ENCODE measurements around the gene IL17B. TPM values are rescaled to one million over a fixed set of nuclear protein-coding genes. Genes with fewer than 3 reads are reported as not detected.

IL17B gene
- total and polyA plus RNA-seq, 9 of the 15 experiments (the other 6 are each of a cell fraction or from before 2014, with no cell fraction given), result 0.28 to 2.6 (median 0.53) TPM; not detected in 2

GRCh38 chr5:149357370-149358293 is 21.5 kb downstream of the IL17B start, which contains the start of gene PCYOX1L (continued):
- no peak for TF ChIP-seq NFE2L1 (tag; IDR thresholded peaks at IDR 0.05; ENCODE audit: borderline replicate concordance, low read depth)
- no peak for TF ChIP-seq ZNF444 (CRISPR knock-in tag; IDR thresholded peaks at IDR 0.05)
- no peak for TF ChIP-seq SPI1 (IDR thresholded peaks at IDR 0.05; ENCODE audit: borderline replicate concordance, low read depth, low read length)
- TF ChIP-seq SREBF2 (CRISPR knock-in tag; IDR thresholded peaks at IDR 0.05), result no peak
- TF ChIP-seq NRF1 (conservative IDR thresholded peaks at IDR 0.05 in 1 of 2, IDR thresholded peaks at IDR 0.05 in 1 of 2), result peak; percentile 80 to 83
- no peak for TF ChIP-seq BCL6 (CRISPR knock-in tag; IDR thresholded peaks at IDR 0.05)
- no peak for TF ChIP-seq HNRNPLL (IDR thresholded peaks at IDR 0.05; ENCODE audit: low read depth, low read length, poor library complexity, severe bottlenecking)
- TF ChIP-seq ZHX1 (conservative IDR thresholded peaks at IDR 0.05; ENCODE audit: low read length), result no peak
- no peak for TF ChIP-seq ZNF384 (IDR thresholded peaks at IDR 0.05; ENCODE audit: low read depth, low read length)
- peak; percentile 78 for TF ChIP-seq EP400 (IDR thresholded peaks at IDR 0.05)
- TF ChIP-seq U2AF1 (optimal IDR thresholded peaks at IDR 0.05; ENCODE audit: low read depth, low read length), result no peak
- TF ChIP-seq TAF7 (tag; IDR thresholded peaks at IDR 0.05), result no peak
- no peak for TF ChIP-seq BRD9 (IDR thresholded peaks at IDR 0.05; ENCODE audit: low read depth, partially characterized antibody)
- no peak for TF ChIP-seq TAF15 (IDR thresholded peaks at IDR 0.05; ENCODE audit: low read depth, low read length)
- TF ChIP-seq ZBTB49 (CRISPR knock-in tag; IDR thresholded peaks at IDR 0.05; ENCODE audit: borderline replicate concordance), result no peak
- TF ChIP-seq ILF3 (IDR thresholded peaks at IDR 0.05; ENCODE audit: borderline replicate concordance), result no peak
- peak; percentile 72 for TF ChIP-seq POLR2AphosphoS5 (IDR thresholded peaks at IDR 0.05; ENCODE audit: control insufficient read depth, insufficient read depth, low read depth, low read length)
- TF ChIP-seq RBM22 (IDR thresholded peaks at IDR 0.05; ENCODE audit: low read depth, low read length, poor library complexity, severe bottlenecking), result no peak
- TF ChIP-seq THAP7 (CRISPR knock-in tag; IDR thresholded peaks at IDR 0.05), result no peak

All from K562 (cell line).